Activated CD8-positive, alpha-beta memory T cell treated with anti-CD3 and anti-CD28 coated beads, Interleukin-2, amount 50 U/mL, for 4 hours (primary cell): ENCODE results near the gene MID1.

Source experiments
- DNase-seq: peaks from one replicate; pipeline ENCODE4 v3.0.0-alpha.2; 2020

Gene MID1

GRCh38 chrX:10525381-10526120 is 94.8 kb downstream of the MID1 start:
- no peak for DNase-seq

- DNase-seq: no peak
These were observed 95.8 kb downstream of the MID1 start for GRCh38 chrX:10524578-10524977.

GRCh38 chrX:10519761-10520160 is 100.6 kb downstream of the MID1 start:
- no peak for DNase-seq

GRCh38 chrX:10519278-10519677 is 101.1 kb downstream of the MID1 start:
- no peak for DNase-seq

GRCh38 chrX:10518073-10518472 is 102.3 kb downstream of the MID1 start:
- DNase-seq: no peak

- DNase-seq: no peak
These were observed 103.5 kb downstream of the MID1 start for GRCh38 chrX:10516781-10517322.

GRCh38 chrX:10514891-10515290 is 105.5 kb downstream of the MID1 start:
- no peak for DNase-seq

- DNase-seq: no peak
These were observed 106.4 kb downstream of the MID1 start for GRCh38 chrX:10513974-10514373.

GRCh38 chrX:10512741-10513140 is 107.6 kb downstream of the MID1 start:
- DNase-seq: no peak

- no peak for DNase-seq
These were observed 108.1 kb downstream of the MID1 start for GRCh38 chrX:10512258-10512657.

GRCh38 chrX:10509397-10509796 is 111.0 kb downstream of the MID1 start:
- DNase-seq: no peak

GRCh38 chrX:10508891-10509290 is 111.5 kb downstream of the MID1 start:
- DNase-seq: no peak

GRCh38 chrX:10507876-10508275 is 112.5 kb downstream of the MID1 start:
- no peak for DNase-seq

- no peak for DNase-seq
These were observed 113.2 kb downstream of the MID1 start for GRCh38 chrX:10507181-10507580.

- DNase-seq: no peak
These were observed 113.6 kb downstream of the MID1 start for GRCh38 chrX:10506781-10507180.

- DNase-seq: no peak
These were observed 114.7 kb downstream of the MID1 start for GRCh38 chrX:10505726-10506125.

GRCh38 chrX:10502961-10503360 is 117.4 kb downstream of the MID1 start:
- no peak for DNase-seq

- DNase-seq: no peak
These were observed 118.8 kb downstream of the MID1 start for GRCh38 chrX:10501611-10502010.

GRCh38 chrX:10496345-10496965 is 123.9 kb downstream of the MID1 start:
- no peak for DNase-seq

- DNase-seq: no peak
These were observed 124.7 kb downstream of the MID1 start for GRCh38 chrX:10495677-10496076.

- no peak for DNase-seq
These were observed 128.1 kb downstream of the MID1 start for GRCh38 chrX:10492250-10492649.

- DNase-seq: no peak
These were observed 134.0 kb downstream of the MID1 start for GRCh38 chrX:10486373-10486772.

- no peak for DNase-seq
These were observed 135.1 kb downstream of the MID1 start for GRCh38 chrX:10485326-10485725.

- no peak for DNase-seq
These were observed 135.6 kb downstream of the MID1 start for GRCh38 chrX:10484683-10485247.
